Lower leg skin (tissue), 3 donors: ENCODE data around the gene CHAT.

Source experiments
- POLR2A ChIP-seq, 2 donors: fragments of 450-650 bp; IDR thresholded peaks; one replicate each; pipeline ENCODE4 v1.6.1; 2016 to 2017; ENCODE audit warnings: antibody characterized with exemption in 2 of 2, mild to moderate bottlenecking in 1 of 2, moderate library complexity in 1 of 2
- TF ChIP-seq, protein P1 (sequence below), 3 donors: fragments of 450-650 bp; IDR thresholded peaks; one replicate each; pipeline ENCODE4 v1.5.1; 2016; ENCODE audit warnings: antibody characterized with exemption in 3 of 3, mild to moderate bottlenecking in 3 of 3, moderate library complexity in 2 of 3

DNA sequence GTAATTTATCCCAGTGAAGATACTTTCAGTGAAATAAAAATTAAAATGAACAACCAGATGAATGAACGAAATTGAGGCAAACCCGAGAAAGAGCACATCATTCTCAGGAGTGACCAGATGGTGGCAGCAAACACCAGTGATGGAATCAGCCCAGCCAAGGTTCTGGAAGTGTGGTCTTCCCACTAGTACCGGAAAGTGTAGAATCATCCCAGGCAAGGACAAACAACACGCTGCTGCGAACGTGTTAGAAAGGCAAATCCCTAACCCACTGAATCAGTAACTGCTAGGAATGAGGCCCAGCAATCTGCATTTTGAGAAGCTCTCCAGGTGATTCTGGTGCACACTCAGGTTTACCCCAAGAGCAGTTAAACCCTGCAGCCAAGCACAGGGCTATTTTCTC is 19.2 kb upstream of the CHAT start:
- no peak for TF ChIP-seq POLR2A (IDR thresholded peaks at IDR 0.05)
- TF ChIP-seq, protein P1, sequence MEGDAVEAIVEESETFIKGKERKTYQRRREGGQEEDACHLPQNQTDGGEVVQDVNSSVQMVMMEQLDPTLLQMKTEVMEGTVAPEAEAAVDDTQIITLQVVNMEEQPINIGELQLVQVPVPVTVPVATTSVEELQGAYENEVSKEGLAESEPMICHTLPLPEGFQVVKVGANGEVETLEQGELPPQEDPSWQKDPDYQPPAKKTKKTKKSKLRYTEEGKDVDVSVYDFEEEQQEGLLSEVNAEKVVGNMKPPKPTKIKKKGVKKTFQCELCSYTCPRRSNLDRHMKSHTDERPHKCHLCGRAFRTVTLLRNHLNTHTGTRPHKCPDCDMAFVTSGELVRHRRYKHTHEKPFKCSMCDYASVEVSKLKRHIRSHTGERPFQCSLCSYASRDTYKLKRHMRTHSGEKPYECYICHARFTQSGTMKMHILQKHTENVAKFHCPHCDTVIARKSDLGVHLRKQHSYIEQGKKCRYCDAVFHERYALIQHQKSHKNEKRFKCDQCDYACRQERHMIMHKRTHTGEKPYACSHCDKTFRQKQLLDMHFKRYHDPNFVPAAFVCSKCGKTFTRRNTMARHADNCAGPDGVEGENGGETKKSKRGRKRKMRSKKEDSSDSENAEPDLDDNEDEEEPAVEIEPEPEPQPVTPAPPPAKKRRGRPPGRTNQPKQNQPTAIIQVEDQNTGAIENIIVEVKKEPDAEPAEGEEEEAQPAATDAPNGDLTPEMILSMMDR (IDR thresholded peaks at IDR 0.05), result no peak
